GM18868 (cell line): ENCODE data around the gene GABRA4.

Experiments
- ATAC-seq: cut with Tn5 transposase; IDR thresholded peaks from one replicate; pipeline ENCODE4 v1.9.1; 2021; ENCODE audit warnings: mild to moderate bottlenecking, moderate library complexity; ENCODE audit not compliant: unreplicated experiment

GABRA4 gene

GRCh38 chr4:46931981-46932380, 61.4 kb downstream of the GABRA4 start:
- peak; percentile 84 for ATAC-seq

GRCh38 chr4:46930891-46931290, 62.5 kb downstream of the GABRA4 start:
- ATAC-seq, result no peak

GRCh38 chr4:46927201-46927600, 66.2 kb downstream of the GABRA4 start:
- no peak for ATAC-seq

- ATAC-seq, result no peak
These were observed 68.4 kb downstream of the GABRA4 start for GRCh38 chr4:46924789-46925529.

- no peak for ATAC-seq
These were observed 71.2 kb downstream of the GABRA4 start for GRCh38 chr4:46922205-46922604.

GRCh38 chr4:46909078-46909477, 84.3 kb downstream of the GABRA4 start, which contains the start of gene COX7B2:
COX7B2 (minus strand) TSS chr4:46909245; CDS start chr4:46735192, 174,053 bp downstream.
- ATAC-seq, result no peak

GRCh38 chr4:46908148-46908547, 85.2 kb downstream of the GABRA4 start:
- no peak for ATAC-seq

GRCh38 chr4:46900082-46900481, 93.3 kb downstream of the GABRA4 start:
- ATAC-seq, result no peak

- no peak for ATAC-seq
These were observed 98.6 kb downstream of the GABRA4 start for GRCh38 chr4:46894826-46895225.

GRCh38 chr4:46890056-46890455, 103.3 kb downstream of the GABRA4 start:
- no peak for ATAC-seq

GRCh38 chr4:46889410-46889809, 104.0 kb downstream of the GABRA4 start:
- ATAC-seq, result no peak

- no peak for ATAC-seq
These were observed 106.7 kb downstream of the GABRA4 start for GRCh38 chr4:46886711-46887110.

GRCh38 chr4:46878641-46879040, 114.7 kb downstream of the GABRA4 start:
- ATAC-seq, result no peak

GRCh38 chr4:46874811-46875210, 118.6 kb downstream of the GABRA4 start:
- no peak for ATAC-seq

- no peak for ATAC-seq
These were observed 123.0 kb downstream of the GABRA4 start for GRCh38 chr4:46870411-46870810.
